ENCODE data around the gene ABCD1. TPM values are rescaled to one million over a fixed set of nuclear protein-coding genes. Genes with fewer than 3 reads are reported as not detected.
"Not testable (repeated sequence)": the region's sequence is repeated elsewhere in the genome, so short reads cannot be mapped to it uniquely, and the experiment has no call there.

Gene ABCD1
- total RNA-seq (10 to 100 TPM in 3 of 5 experiments, 1 to 10 TPM in 2; 6.6 to 17.6 (median 10.2) TPM), polyA plus RNA-seq (1 to 10 TPM; 2.1 to 3.7 TPM), total RNA-seq (17.2 reads per million, percentile 47 among the genes with 10 or more reads in this experiment)

DNA sequence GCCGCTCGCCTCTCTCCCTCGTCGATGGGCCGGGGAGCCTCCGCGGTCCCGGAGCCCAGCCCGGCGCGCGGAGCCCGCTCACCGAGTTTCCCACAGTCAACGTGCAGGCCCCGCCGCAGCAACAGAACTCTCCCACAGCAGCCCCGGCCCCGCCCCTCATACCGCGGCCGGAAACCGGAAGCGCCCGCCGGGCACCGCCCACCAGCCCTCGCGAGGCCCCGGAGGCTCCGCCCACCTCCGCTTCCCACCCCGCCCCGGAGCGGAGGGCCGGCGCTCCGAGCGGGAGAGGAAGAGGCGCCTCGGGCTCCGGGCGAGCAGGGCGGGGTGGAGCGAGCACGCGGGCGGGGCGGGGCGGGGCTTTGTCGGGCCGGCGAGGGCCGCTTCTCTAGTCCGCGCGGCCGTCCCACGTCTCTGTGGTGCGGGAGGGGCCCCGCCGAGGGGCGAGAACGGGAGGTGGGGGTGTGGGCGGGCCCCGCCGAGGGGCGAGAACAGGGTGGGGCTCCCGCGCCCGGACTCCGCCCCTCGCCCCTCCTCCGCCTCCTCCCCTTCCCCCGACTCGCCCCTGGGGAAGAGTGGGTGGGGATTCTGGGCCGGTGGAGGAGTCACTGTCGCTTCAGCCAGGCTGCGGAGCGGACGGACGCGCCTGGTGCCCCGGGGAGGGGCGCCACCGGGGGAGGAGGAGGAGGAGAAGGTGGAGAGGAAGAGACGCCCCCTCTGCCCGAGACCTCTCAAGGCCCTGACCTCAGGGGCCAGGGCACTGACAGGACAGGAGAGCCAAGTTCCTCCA, at the start of gene ABCD1, which contains the start of gene BCAP31:
Gene ABCD1 (plus strand): TSS at position 605 of the 787 bp plus-strand sequence. CDS start 411 bp downstream, outside the sequence.
Gene BCAP31 (minus strand): TSS at position 136 of the 787 bp plus-strand sequence. CDS start 1,143 bp downstream, outside the sequence.
- Mint-ChIP-seq H3K9me3 (peaks cover 0 to 2% (median 0%) of the 10 kb centered on the region in 11 donors), H3K4me3 (peak within 1 kb of the TSS; percentile 75 to 95 (median 86)), H3K4me1 (peaks cover 9 to 37% (median 28%) of the 10 kb centered on the region in 7 donors), H3K36me3 (peaks cover 0 to 15% (median 4%) of the 10 kb centered on the region in 5 donors), H3K27me3 (no peaks in the 10 kb centered on the region), H3K27ac (peak within 1 kb of the TSS in 8 of 9 donors; percentile 55 to 87 (median 72))
- ChIA-PET POLR2A (interaction anchor here (0.7 to 1.0 kb wide), 2 partner anchors 35 to 69 kb away, joined by 3 read pairs; partner anchors contain the start of genes IDH3G and SSR4), CTCF (no interaction called here)
- intact Hi-C loops (cut with micrococcal nuclease) = loop anchor here (1.0 to 5.0 kb wide), 10 partner anchors 16 to 1038 kb away; partner anchors contain the start of genes CCNQ (in 2 of the 2), FAM3A (in 2 of the 2), HCFC1 (in 2 of the 2) and IDH3G (in 2 of the 2)
- ATAC-seq (peak; percentile 88), DNase-seq (peak; percentile 82 to 93 (median 91))
- peaks cover 0 to 18% (median 0%) of the 10 kb centered on the region in 3 experiments for H3K36me3 ChIP-seq (ENCODE audit: control insufficient read depth in 2 of 3, insufficient read depth in 3 of 3, low read length in 3 of 3)
- peak within 1 kb of the TSS; percentile 55 for H3K4me3 ChIP-seq (ENCODE audit: low read length)
- no peaks in the 10 kb centered on the region for H3K27me3 ChIP-seq (ENCODE audit: control insufficient read depth in 2 of 2, insufficient read depth in 2 of 2, low read length in 2 of 2)
- H3K27ac ChIP-seq (ENCODE audit: low read depth, low read length) = peak within 1 kb of the TSS; percentile 80
- no peaks in the 10 kb centered on the region for H3K9me3 ChIP-seq (ENCODE audit: control insufficient read depth in 2 of 3, low read length in 3 of 3)
- H3K4me1 ChIP-seq (ENCODE audit: control insufficient read depth in 2 of 2, insufficient read depth in 2 of 2, low read length in 2 of 2) = peaks cover 10 to 29% of the 10 kb centered on the region in 2 donors

DNA sequence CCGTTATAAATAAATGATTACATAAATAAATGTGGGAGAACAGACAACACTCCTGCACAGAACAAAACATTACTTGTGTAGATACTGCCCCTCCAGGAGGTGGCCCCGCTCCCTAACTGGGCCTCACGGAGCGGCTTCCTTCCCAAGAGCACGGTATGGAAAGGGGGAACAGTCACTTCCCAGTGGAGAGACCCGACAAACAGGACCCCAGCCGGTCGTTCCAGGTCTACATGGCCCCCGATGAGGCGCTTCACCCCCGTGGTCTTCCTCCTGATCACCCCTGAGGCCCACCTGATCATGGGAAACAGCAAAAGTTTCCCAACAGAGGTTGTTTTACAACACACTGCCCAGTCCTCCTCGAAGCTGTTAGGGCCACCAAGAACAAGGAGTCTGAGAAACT, 43.5 kb upstream of the ABCD1 start:
- Histone ChIP-seq H3K4me3 (ENCODE audit: low read length) (no peak overlapping the region), H3K36me3 (ENCODE audit: control insufficient read depth in 2 of 3, insufficient read depth in 3 of 3, low read length in 3 of 3) (no peaks in the 10 kb centered on the region), H3K9me3 (ENCODE audit: control insufficient read depth in 2 of 3, low read length in 3 of 3) (no peaks in the 10 kb centered on the region), H3K27ac (ENCODE audit: low read depth, low read length) (no peak overlapping the region), H3K4me1 (ENCODE audit: control insufficient read depth in 2 of 2, insufficient read depth in 2 of 2, low read length in 2 of 2) (no peaks in the 10 kb centered on the region), H3K27me3 (ENCODE audit: control insufficient read depth in 2 of 2, insufficient read depth in 2 of 2, low read length in 2 of 2) (no peaks in the 10 kb centered on the region)
- Mint-ChIP-seq H3K36me3 (no peaks in the 10 kb centered on the region), H3K27ac (no peak overlapping the region), H3K27me3 (peaks cover 0 to 22% (median under 1%) of the 10 kb centered on the region in 5 donors), H3K4me1 (peaks cover 0 to 2% (median 0%) of the 10 kb centered on the region in 7 donors), H3K9me3 (peaks cover 0 to 5% (median 0%) of the 10 kb centered on the region in 11 donors), H3K4me3 (no peak overlapping the region)
- CTCF ChIA-PET = no interaction called here
- DNase-seq = no peak
- POLR2A ChIA-PET = no interaction called here
- intact Hi-C loops (cut with micrococcal nuclease) = no loop called here
- ATAC-seq = no peak

DNA sequence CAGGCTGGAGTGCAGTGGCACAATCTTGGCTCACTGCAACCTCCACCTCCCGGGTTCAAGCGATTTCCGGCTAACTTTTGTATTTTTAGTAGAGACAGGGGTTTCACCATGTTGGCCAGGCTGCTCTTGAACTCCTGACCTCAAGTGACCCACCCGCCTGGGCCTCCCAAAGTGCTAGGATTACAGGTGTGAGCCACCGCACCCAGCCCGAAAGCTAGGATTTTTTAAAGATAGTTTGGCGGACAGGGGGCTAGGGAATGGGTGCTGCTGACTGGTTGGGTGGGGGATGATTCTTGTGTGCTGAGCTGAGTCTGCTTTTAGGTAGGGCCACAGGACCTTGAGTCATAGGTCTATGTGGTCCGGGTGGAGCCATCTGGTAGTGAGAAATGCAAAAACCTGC, 41.2 kb upstream of the ABCD1 start:
- H3K4me1 Mint-ChIP-seq; H3K4me3 ChIP-seq (ENCODE audit: low read length); intact Hi-C loops (cut with micrococcal nuclease); ATAC-seq; H3K27ac Mint-ChIP-seq; H3K9me3 Mint-ChIP-seq; H3K9me3 ChIP-seq (ENCODE audit: control insufficient read depth in 2 of 3, low read length in 3 of 3); DNase-seq; POLR2A ChIA-PET; H3K4me3 Mint-ChIP-seq; H3K36me3 Mint-ChIP-seq; H3K36me3 ChIP-seq (ENCODE audit: control insufficient read depth in 2 of 3, insufficient read depth in 3 of 3, low read length in 3 of 3); H3K27ac ChIP-seq (ENCODE audit: low read depth, low read length); H3K27me3 ChIP-seq (ENCODE audit: control insufficient read depth in 2 of 2, insufficient read depth in 2 of 2, low read length in 2 of 2); H3K4me1 ChIP-seq (ENCODE audit: control insufficient read depth in 2 of 2, insufficient read depth in 2 of 2, low read length in 2 of 2): not testable (repeated sequence)
- CTCF ChIA-PET = interaction anchor here (1.3 kb wide), 1 partner anchor 16 kb away, joined by 9 read pairs; no protein-coding TSS in a partner anchor
- peaks cover 0 to 25% (median 5%) of the 10 kb centered on the region in 5 donors for H3K27me3 Mint-ChIP-seq

DNA sequence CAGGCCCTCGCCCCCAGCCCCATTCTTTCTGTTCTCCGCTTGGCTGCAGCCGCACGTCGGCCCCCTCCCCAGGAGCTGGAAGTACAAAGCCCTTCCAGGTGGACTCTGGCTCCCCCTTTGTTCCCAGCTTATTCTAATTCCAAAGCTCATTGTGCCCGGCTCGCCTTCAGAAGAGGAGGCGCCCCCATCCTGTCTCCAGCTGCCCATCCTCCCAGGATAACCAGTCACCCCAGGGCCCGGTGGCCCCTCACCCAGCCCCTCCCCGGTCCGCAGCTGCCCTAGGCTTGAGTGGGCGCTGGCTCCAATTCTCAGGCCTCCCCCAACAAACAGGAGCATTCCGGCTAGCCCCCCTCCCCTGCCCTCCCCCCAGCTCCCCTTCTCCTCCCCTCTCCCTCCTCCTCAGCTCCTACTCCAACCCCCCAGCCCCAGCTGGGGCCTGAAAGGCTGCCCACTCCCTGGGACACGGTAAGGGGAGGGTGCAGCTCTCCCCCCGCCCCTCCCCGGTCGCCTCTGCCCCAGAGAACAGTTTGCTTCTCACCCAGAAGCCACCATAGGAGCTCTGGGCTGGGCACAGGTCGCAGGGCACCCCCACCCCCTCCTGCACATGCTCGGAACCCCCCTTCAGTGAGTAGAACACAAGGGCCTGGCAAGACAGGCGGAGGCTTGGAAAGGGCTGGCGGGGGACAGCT, 40.0 kb upstream of the ABCD1 start:
- ATAC-seq (no peak), DNase-seq (no peak)
- H3K27me3 ChIP-seq (ENCODE audit: control insufficient read depth in 2 of 2, insufficient read depth in 2 of 2, low read length in 2 of 2) = no peaks in the 10 kb centered on the region
- H3K36me3 ChIP-seq (ENCODE audit: control insufficient read depth in 2 of 3, insufficient read depth in 3 of 3, low read length in 3 of 3) = no peaks in the 10 kb centered on the region
- Mint-ChIP-seq H3K36me3 (no peaks in the 10 kb centered on the region), H3K27ac (no peak overlapping the region), H3K9me3 (peaks cover 0 to 5% (median 0%) of the 10 kb centered on the region in 11 donors), H3K4me1 (peaks cover 0 to 4% (median 0%) of the 10 kb centered on the region in 7 donors), H3K4me3 (no peak overlapping the region), H3K27me3 (peaks cover 0 to 24% (median 5%) of the 10 kb centered on the region in 5 donors)
- intact Hi-C loops (cut with micrococcal nuclease) = loop anchor here in 1 of 2 donors (5.0 kb wide), 2 partner anchors 38 to 243 kb away; partner anchors contain the start of genes ABCD1, ARHGAP4 and BCAP31
- CTCF ChIA-PET = interaction anchor here (1.3 kb wide), 1 partner anchor 17 kb away, joined by 9 read pairs; no protein-coding TSS in a partner anchor
- H3K4me1 ChIP-seq (ENCODE audit: control insufficient read depth in 2 of 2, insufficient read depth in 2 of 2, low read length in 2 of 2) = no peaks in the 10 kb centered on the region
- POLR2A ChIA-PET = no interaction called here
- no peak overlapping the region for H3K27ac ChIP-seq (ENCODE audit: low read depth, low read length)
- no peaks in the 10 kb centered on the region for H3K9me3 ChIP-seq (ENCODE audit: control insufficient read depth in 2 of 3, low read length in 3 of 3)
- H3K4me3 ChIP-seq (ENCODE audit: low read length) = no peak overlapping the region

DNA sequence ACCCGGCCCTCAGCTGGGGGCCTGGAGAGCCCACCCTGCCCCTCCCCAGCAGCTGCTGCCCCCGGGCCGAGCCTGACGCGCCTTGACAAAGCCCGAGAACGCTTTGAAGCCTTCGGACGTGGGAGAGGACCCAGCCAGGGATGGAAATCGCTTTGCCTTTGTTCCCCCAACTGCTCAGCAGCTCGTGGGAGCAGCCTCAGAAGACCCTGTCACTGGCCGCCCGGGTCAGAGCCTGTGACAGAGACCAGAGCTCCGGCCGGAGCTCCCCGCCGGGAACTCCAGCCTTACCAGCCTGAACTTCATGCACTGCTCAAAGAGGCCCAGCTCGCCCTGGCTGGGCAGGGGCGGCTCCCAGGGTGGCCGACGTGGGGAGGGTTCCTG, 39.5 kb upstream of the ABCD1 start:
- CTCF ChIA-PET = interaction anchor here (0.8 kb wide), 1 partner anchor 1048 kb away, joined by 3 read pairs; no protein-coding TSS in a partner anchor
- POLR2A ChIA-PET = no interaction called here
- Histone ChIP-seq H3K4me3 (ENCODE audit: low read length) (no peak overlapping the region), H3K27ac (ENCODE audit: low read depth, low read length) (no peak overlapping the region), H3K36me3 (ENCODE audit: control insufficient read depth in 2 of 3, insufficient read depth in 3 of 3, low read length in 3 of 3) (no peaks in the 10 kb centered on the region), H3K4me1 (ENCODE audit: control insufficient read depth in 2 of 2, insufficient read depth in 2 of 2, low read length in 2 of 2) (no peaks in the 10 kb centered on the region), H3K27me3 (ENCODE audit: control insufficient read depth in 2 of 2, insufficient read depth in 2 of 2, low read length in 2 of 2) (no peaks in the 10 kb centered on the region), H3K9me3 (ENCODE audit: control insufficient read depth in 2 of 3, low read length in 3 of 3) (no peaks in the 10 kb centered on the region)
- no peak overlapping the region for H3K4me3 Mint-ChIP-seq
- H3K9me3 Mint-ChIP-seq = peaks cover 0 to 5% (median 0%) of the 10 kb centered on the region in 11 donors
- peaks cover 0 to 4% (median 0%) of the 10 kb centered on the region in 7 donors for H3K4me1 Mint-ChIP-seq
- ATAC-seq (no peak), DNase-seq (no peak)
- intact Hi-C loops (cut with micrococcal nuclease) = loop anchor here in 1 of 2 donors (5.0 kb wide), 2 partner anchors 37 to 242 kb away; partner anchors contain the start of genes ABCD1, ARHGAP4 and BCAP31
- no peaks in the 10 kb centered on the region for H3K36me3 Mint-ChIP-seq
- H3K27ac Mint-ChIP-seq = no peak overlapping the region
- H3K27me3 Mint-ChIP-seq = peaks cover 0 to 26% (median 2%) of the 10 kb centered on the region in 5 donors

Data from naive thymus-derived CD4-positive, alpha-beta T cell (primary cell).